Large intestine (tissue), 3 donors: ENCODE measurements around the gene POLE. TPM values are rescaled to one million over a fixed set of nuclear protein-coding genes. Genes with fewer than 3 reads are reported as not detected.

Source experiments
- DNase-seq, 2 donors: peaks; one replicate each; pipeline versions ENCODE4 v3.0.0 to v3.0.0-alpha.2; 2013
- H3K27ac ChIP-seq: one replicate; pipeline ENCODE4 v1.5.1; 2013; ENCODE audit warnings: low read length
- H3K27me3 ChIP-seq: 2 replicates; pipeline ENCODE4 v1.6.1; 2013; ENCODE audit warnings: low read length; ENCODE audit not compliant: control insufficient read depth, insufficient read depth
- H3K36me3 ChIP-seq: 2 replicates; pipeline ENCODE4 v1.6.1; 2013; ENCODE audit warnings: low read length; ENCODE audit not compliant: control insufficient read depth, insufficient read depth
- H3K4me1 ChIP-seq: one replicate; pipeline ENCODE4 v1.6.1; 2013; ENCODE audit warnings: low read length; ENCODE audit not compliant: control insufficient read depth, insufficient read depth
- H3K4me3 ChIP-seq: one replicate; pipeline ENCODE4 v1.5.1; 2013; ENCODE audit warnings: low read length
- H3K9me3 ChIP-seq: one replicate; pipeline ENCODE4 v1.6.1; 2013; ENCODE audit warnings: mild to moderate bottlenecking, low read depth, low read length, moderate library complexity; ENCODE audit not compliant: control insufficient read depth
- WGBS: methylation state at CpG from one replicate; pipeline ENCODE4 v1.1.5; 2013; ENCODE audit warnings: low lambda C conversion rate; ENCODE audit not compliant: insufficient coverage; 5-methylcytosine and 5-hydroxymethylcytosine counted together
- polyA plus RNA-seq: library from polyadenylated mRNA; unstranded; fragments of 120-200 nt; gene quantifications from one replicate; pipeline ENCODE4 v1.2.1, GENCODE V29; 2013

POLE gene
- polyA plus RNA-seq, 1 donor, result 48.1 TPM

- WGBS, result no CpG with 5 or more reads among the region's 6 CpGs
- Histone ChIP-seq H3K27me3 (no peaks in the 10 kb centered on the region), H3K9me3 (no peaks in the 10 kb centered on the region), H3K4me3 (no peak overlapping the region), H3K36me3 (peaks cover 71% of the 10 kb centered on the region), H3K27ac (no peak overlapping the region), H3K4me1 (no peaks in the 10 kb centered on the region)
- DNase-seq, result no peak
Measured at GRCh38 chr12:132630672-132631071, 56.5 kb downstream of the POLE start.

- Histone ChIP-seq H3K27ac (no peak overlapping the region), H3K4me3 (no peak overlapping the region), H3K27me3 (no peaks in the 10 kb centered on the region), H3K4me1 (no peaks in the 10 kb centered on the region), H3K9me3 (no peaks in the 10 kb centered on the region), H3K36me3 (peaks cover 71% of the 10 kb centered on the region)
- no peak for DNase-seq
- WGBS, result no CpG with 5 or more reads among the region's 6 CpGs
Measured at GRCh38 chr12:132629330-132629729, 57.8 kb downstream of the POLE start.

GRCh38 chr12:132625731-132626430, 61.3 kb downstream of the POLE start:
- Histone ChIP-seq H3K9me3 (no peaks in the 10 kb centered on the region), H3K27ac (no peak overlapping the region), H3K4me3 (no peak overlapping the region), H3K4me1 (peaks cover 4% of the 10 kb centered on the region), H3K36me3 (peaks cover 46% of the 10 kb centered on the region), H3K27me3 (peaks cover under 1% of the 10 kb centered on the region)
- WGBS, result no CpG with 5 or more reads among the region's 24 CpGs
- no peak for DNase-seq

GRCh38 chr12:132624910-132625630, 62.1 kb downstream of the POLE start:
- DNase-seq, result no peak
- Histone ChIP-seq H3K9me3 (no peaks in the 10 kb centered on the region), H3K27ac (no peak overlapping the region), H3K4me3 (no peak overlapping the region), H3K27me3 (peaks cover 9% of the 10 kb centered on the region), H3K4me1 (peaks cover 6% of the 10 kb centered on the region), H3K36me3 (peaks cover 42% of the 10 kb centered on the region)
- no CpG with 5 or more reads among the region's 32 CpGs for WGBS

- Histone ChIP-seq H3K36me3 (peaks cover 34% of the 10 kb centered on the region), H3K27ac (no peak overlapping the region), H3K4me3 (no peak overlapping the region), H3K9me3 (peaks cover 6% of the 10 kb centered on the region), H3K4me1 (peaks cover 8% of the 10 kb centered on the region), H3K27me3 (peaks cover 17% of the 10 kb centered on the region)
- DNase-seq, result no peak
- WGBS, result no CpG with 5 or more reads among the region's 22 CpGs
Measured at GRCh38 chr12:132624186-132624855, 62.8 kb downstream of the POLE start.

- Histone ChIP-seq H3K36me3 (peaks cover 26% of the 10 kb centered on the region), H3K27ac (no peak overlapping the region), H3K27me3 (peaks cover 20% of the 10 kb centered on the region), H3K4me1 (peaks cover 8% of the 10 kb centered on the region), H3K9me3 (peaks cover 8% of the 10 kb centered on the region), H3K4me3 (no peak overlapping the region)
- WGBS, result no CpG with 5 or more reads among the region's 25 CpGs
- no peak for DNase-seq
Measured at GRCh38 chr12:132623072-132623869, 63.9 kb downstream of the POLE start.

GRCh38 chr12:132622437-132623071, 64.6 kb downstream of the POLE start:
- H3K36me3 ChIP-seq, result peaks cover 26% of the 10 kb centered on the region
- no CpG with 5 or more reads among the region's 11 CpGs for WGBS
- H3K4me1 ChIP-seq, result peaks cover 8% of the 10 kb centered on the region
- no peak overlapping the region for H3K27ac ChIP-seq
- H3K27me3 ChIP-seq, result peaks cover 27% of the 10 kb centered on the region
- H3K9me3 ChIP-seq, result peaks cover 11% of the 10 kb centered on the region
- DNase-seq, result peak in 1 of 2 donors; percentile 58
- no peak overlapping the region for H3K4me3 ChIP-seq

GRCh38 chr12:132621657-132622435, 65.3 kb downstream of the POLE start:
- no peak for DNase-seq
- peaks cover 8% of the 10 kb centered on the region for H3K4me1 ChIP-seq
- peaks cover 26% of the 10 kb centered on the region for H3K36me3 ChIP-seq
- peaks cover 34% of the 10 kb centered on the region for H3K27me3 ChIP-seq
- H3K9me3 ChIP-seq, result peaks cover 14% of the 10 kb centered on the region
- H3K4me3 ChIP-seq, result no peak overlapping the region
- no peak overlapping the region for H3K27ac ChIP-seq
- no CpG with 5 or more reads among the region's 21 CpGs for WGBS

- Histone ChIP-seq H3K36me3 (peaks cover 24% of the 10 kb centered on the region), H3K4me3 (no peak overlapping the region), H3K4me1 (peaks cover 8% of the 10 kb centered on the region), H3K27ac (no peak overlapping the region), H3K9me3 (peaks cover 20% of the 10 kb centered on the region), H3K27me3 (peaks cover 41% of the 10 kb centered on the region)
- WGBS, result no CpG with 5 or more reads among the region's 28 CpGs
- DNase-seq, result no peak
Measured at GRCh38 chr12:132620899-132621656, 66.1 kb downstream of the POLE start.
